ENCODE measurements around the gene PKD1L1. TPM values are rescaled to one million over a fixed set of nuclear protein-coding genes. Genes with fewer than 3 reads are reported as not detected.
"Not testable (repeated sequence)": the region's sequence is repeated elsewhere in the genome, so short reads cannot be mapped to it uniquely, and the experiment has no call there.

PKD1L1 gene
- total and polyA plus RNA-seq, 3 donors from 2014 or later = 4.0 to 4.8 (median 4.2) TPM

GRCh38 chr7:47990592-47990991 is 42.3 kb upstream of the PKD1L1 start:
- 90 to 95% methylated on average over 5 of the region's 5 CpGs for WGBS, 2 donors
- Histone ChIP-seq H3K4me3 (no peak overlapping the region), H3K36me3 (ENCODE audit: low read depth, missing control alignments) (no peaks in the 10 kb centered on the region), H3K27me3 (no peaks in the 10 kb centered on the region), H3K4me1 (no peaks in the 10 kb centered on the region), H3K27ac (no peak overlapping the region), H3K9me3 (no peaks in the 10 kb centered on the region)
- intact Hi-C loops (cut with DNase I; ENCODE audit: low total_unique reads) = no loop called here
- TF ChIP-seq POLR2A (IDR thresholded peaks at IDR 0.05) (no peak), CTCF (IDR thresholded peaks at IDR 0.05) (no peak)
- no peak for DNase-seq

- 70 to 77% methylated on average over 10 of the region's 10 CpGs for WGBS, 2 donors
- H3K4me3 ChIP-seq; H3K27me3 ChIP-seq; H3K27ac ChIP-seq; H3K36me3 ChIP-seq (ENCODE audit: low read depth, missing control alignments); H3K9me3 ChIP-seq; H3K4me1 ChIP-seq; DNase-seq; intact Hi-C loops (cut with DNase I; ENCODE audit: low total_unique reads): not testable (repeated sequence)
These were observed 41.5 kb upstream of the PKD1L1 start for GRCh38 chr7:47989607-47990400.

GRCh38 chr7:47988496-47989386 is 40.5 kb upstream of the PKD1L1 start:
- Histone ChIP-seq H3K27ac (no peak overlapping the region), H3K4me1 (no peaks in the 10 kb centered on the region), H3K4me3 (no peak overlapping the region), H3K27me3 (no peaks in the 10 kb centered on the region), H3K9me3 (no peaks in the 10 kb centered on the region), H3K36me3 (ENCODE audit: low read depth, missing control alignments) (no peaks in the 10 kb centered on the region)
- DNase-seq = no peak
- WGBS, 2 donors = 87 to 88% methylated on average over 8 of the region's 8 CpGs
- intact Hi-C loops (cut with DNase I; ENCODE audit: low total_unique reads) = no loop called here
- peak in 2 of 3 experiments; percentile 8 to 23 for TF ChIP-seq CTCF (IDR thresholded peaks at IDR 0.05)
- no peak for TF ChIP-seq POLR2A (IDR thresholded peaks at IDR 0.05)

- Histone ChIP-seq H3K36me3 (ENCODE audit: low read depth, missing control alignments) (no peaks in the 10 kb centered on the region), H3K4me3 (no peak overlapping the region), H3K9me3 (no peaks in the 10 kb centered on the region), H3K4me1 (peaks cover 10% of the 10 kb centered on the region), H3K27me3 (no peaks in the 10 kb centered on the region), H3K27ac (no peak overlapping the region)
- no peak for DNase-seq
- intact Hi-C loops (cut with DNase I; ENCODE audit: low total_unique reads) = no loop called here
- TF ChIP-seq CTCF (IDR thresholded peaks at IDR 0.05) (no peak), POLR2A (IDR thresholded peaks at IDR 0.05) (no peak)
- 51 to 58% methylated on average over 2 of the region's 2 CpGs for WGBS, 2 donors
These were observed 34.3 kb upstream of the PKD1L1 start for GRCh38 chr7:47982610-47983009.

GRCh38 chr7:47980648-47981047 is 32.4 kb upstream of the PKD1L1 start:
- DNase-seq; H3K27me3 ChIP-seq; H3K4me3 ChIP-seq; H3K9me3 ChIP-seq; H3K36me3 ChIP-seq (ENCODE audit: low read depth, missing control alignments); intact Hi-C loops (cut with DNase I; ENCODE audit: low total_unique reads); H3K27ac ChIP-seq: not testable (repeated sequence)
- H3K4me1 ChIP-seq = peaks cover 10% of the 10 kb centered on the region
- 69 to 81% methylated on average over 5 of the region's 5 CpGs for WGBS, 2 donors
